NCI-H2171 (cell line): Measurements from ENCODE around the gene TIMM44.
"Not testable (repeated sequence)": the region's sequence is repeated elsewhere in the genome, so short reads cannot be mapped to it uniquely, and the experiment has no call there.

Source experiments
- DNase-seq: peaks from one replicate; lab custom pipeline; 2025; lab: John Stamatoyannopoulos, UW

TIMM44 gene

DNA sequence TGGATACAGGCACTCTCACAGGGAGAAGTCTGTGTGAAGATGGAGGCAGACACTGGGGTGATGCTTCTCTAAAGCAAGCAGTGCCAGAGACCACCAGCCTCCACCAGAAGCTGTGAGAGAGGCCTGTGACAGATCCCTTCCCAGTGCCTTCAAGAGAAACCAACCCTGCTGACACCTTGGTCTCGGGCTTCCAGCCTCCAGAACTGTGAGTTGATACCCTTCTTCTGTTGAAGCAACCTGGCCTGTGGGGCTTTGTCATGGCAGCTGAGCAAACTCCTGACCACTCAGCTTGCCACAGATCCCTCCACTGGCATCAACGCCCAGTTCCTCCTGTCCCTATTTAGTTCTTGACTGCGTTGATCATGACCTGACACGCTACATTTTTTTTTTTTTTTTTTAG is 33.0 kb upstream of the TIMM44 start:
- no peak for DNase-seq

DNA sequence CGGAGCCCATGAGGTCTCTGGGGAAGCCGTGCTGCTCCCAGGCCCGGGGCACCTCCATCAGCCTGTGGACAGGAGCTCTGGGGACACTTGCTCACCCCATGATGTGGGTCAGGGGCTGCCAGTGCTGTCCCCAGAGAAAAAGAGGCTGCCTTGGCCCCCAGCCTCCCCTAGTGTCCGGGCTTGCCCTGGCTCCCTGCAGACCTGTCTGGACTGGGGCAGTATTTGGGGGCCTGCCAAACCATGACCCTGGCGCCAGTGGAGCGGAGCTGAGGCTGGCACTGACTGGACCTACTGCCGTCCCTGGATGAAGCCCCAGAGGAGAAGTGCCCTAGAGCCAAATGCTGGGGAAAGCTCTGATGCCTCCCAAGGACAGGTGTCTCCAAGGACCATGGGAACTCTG is 31.6 kb upstream of the TIMM44 start:
- no peak for DNase-seq

GRCh38 chr19:7973883-7974282 is 30.4 kb upstream of the TIMM44 start:
- DNase-seq: no peak

GRCh38 chr19:7971553-7972520 is 28.4 kb upstream of the TIMM44 start:
- DNase-seq: no peak

DNA sequence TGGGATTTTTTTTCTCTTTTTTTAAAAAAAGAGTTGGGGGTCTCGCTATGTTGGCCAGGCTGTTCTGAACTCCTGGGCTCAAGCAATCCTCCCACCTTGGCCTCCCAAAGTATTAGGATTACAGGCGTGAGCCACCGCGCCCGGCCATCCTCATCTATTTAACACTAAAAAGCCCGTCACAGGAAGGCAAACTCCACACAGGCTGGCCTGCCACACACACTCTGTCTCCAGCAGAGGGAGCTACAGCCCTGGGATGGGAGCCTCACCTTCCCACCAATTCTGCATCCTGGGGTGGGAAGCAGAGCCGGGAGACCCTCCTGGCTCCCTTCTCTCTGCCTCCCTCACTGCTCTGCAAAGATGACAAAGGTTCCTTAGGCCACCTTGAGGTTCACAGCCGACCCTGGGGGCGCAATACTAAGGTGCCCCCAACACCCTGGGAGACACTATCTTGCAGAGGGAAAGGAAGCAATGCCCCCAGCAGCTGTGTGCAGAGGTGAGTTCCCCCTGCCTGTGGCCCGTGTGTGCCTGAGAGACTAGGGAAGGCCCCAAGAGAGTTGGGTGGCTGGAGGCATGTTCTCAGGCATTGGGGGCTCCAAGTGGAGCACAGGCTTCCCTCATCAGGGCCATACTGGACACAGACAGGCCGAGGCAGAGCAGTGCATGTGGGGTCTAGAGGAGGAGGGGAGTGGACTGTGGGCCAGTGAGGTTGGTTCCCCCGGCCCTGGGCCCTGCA is 27.4 kb upstream of the TIMM44 start:
- peak; percentile 51 for DNase-seq

DNA sequence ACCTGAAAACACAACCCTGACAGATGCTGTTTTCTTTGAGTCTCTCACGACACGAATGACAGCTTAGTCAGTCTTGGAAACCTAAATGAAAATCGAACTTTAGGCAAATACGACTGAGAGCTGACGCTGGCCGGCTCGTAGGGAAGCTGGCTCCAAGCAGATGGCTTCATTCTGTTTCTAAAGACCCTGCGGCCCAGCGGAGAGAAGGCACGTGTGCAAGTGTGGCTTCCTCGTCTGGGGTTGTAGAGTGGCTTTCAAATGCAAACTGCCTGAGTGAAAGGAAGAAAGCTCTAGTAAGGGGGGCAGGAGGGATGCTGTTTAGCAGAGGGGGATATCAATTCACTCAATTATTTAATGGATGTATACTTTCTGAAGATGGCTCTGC is 26.1 kb upstream of the TIMM44 start:
- no peak for DNase-seq

- no peak for DNase-seq
These were observed 25.5 kb upstream of the TIMM44 start for GRCh38 chr19:7968796-7969554.

- no peak for DNase-seq
These were observed 24.7 kb upstream of the TIMM44 start for GRCh38 chr19:7968008-7968795.

GRCh38 chr19:7965921-7966665 is 22.6 kb upstream of the TIMM44 start:
- no peak for DNase-seq

GRCh38 chr19:7965259-7965841 is 21.9 kb upstream of the TIMM44 start:
- DNase-seq: no peak

GRCh38 chr19:7963566-7963965 is 20.1 kb upstream of the TIMM44 start:
- DNase-seq: no peak

GRCh38 chr19:7962644-7963268 is 19.3 kb upstream of the TIMM44 start:
- no peak for DNase-seq

GRCh38 chr19:7961920-7962626 is 18.6 kb upstream of the TIMM44 start:
- no peak for DNase-seq

- not testable (repeated sequence) for DNase-seq
These were observed 17.6 kb upstream of the TIMM44 start for GRCh38 chr19:7961082-7961481.

DNA sequence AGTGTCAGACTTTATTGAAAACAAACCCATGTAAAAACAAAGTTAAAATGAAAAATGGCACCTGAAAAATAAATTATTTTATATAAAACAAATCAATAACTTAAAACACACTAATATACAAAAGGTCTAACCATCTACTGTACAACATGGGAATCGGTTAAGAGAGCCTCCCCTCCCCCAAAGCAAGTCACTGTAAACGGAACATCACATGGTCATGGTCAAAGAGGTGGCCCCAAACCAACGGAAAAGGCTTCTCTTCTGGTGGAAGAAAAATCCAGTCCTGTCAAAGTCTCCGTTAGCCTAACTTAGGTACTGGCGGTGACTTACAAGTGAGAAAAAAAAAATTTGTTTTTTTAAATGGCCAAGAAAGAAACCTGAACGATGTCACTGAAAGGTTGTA is 15.7 kb upstream of the TIMM44 start:
- no peak for DNase-seq

- no peak for DNase-seq
These were observed 12.2 kb upstream of the TIMM44 start for GRCh38 chr19:7955696-7956095.

DNA sequence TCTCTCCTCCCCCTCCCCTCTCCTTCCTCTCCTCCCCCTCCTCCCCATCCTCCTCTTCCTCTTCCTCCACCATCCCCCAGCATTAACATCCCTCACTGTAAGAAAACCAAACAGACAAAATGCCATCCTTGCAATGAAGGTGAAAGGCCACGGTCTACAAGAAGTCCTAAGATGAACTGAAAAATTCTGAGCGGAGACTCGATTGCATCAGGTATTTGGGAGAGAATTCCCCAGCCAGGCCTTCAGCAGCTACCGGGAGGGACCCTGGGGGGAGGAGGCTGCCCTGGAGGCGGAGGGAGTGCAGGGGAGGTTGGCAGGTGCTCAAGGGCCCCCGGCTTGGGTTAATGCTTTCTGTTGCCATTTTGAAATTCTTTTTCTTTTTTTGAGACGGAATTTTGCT is 10.1 kb upstream of the TIMM44 start:
- DNase-seq: no peak

- no peak for DNase-seq
These were observed 9.6 kb upstream of the TIMM44 start for GRCh38 chr19:7953060-7953459.

DNA sequence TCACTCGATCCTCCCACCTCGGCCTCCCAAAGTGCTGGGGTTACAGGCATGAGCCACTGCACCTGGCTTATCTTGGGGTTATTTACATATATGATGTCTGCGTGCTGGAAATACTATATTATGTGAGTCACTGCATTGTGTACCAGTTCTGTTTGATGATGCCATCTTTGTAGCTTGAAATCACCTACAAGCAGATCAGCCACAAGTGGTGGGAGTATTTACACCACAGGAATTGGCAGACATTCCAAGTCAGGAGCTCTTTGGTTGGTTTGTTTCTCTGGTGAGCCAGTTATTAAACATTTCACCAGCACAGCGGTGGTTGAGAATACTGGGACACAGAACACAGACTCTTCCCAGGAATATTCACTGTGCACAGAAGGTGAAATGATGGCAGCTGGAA is 4.5 kb upstream of the TIMM44 start:
- DNase-seq: no peak
